CD4-positive, alpha-beta T cell (primary cell): ENCODE data around the gene CCDC154. TPM values are rescaled to one million over a fixed set of nuclear protein-coding genes. Genes with fewer than 3 reads are reported as not detected.

Experiments
- ATAC-seq: fragments of 200-7000 bp; cut with Tn5 transposase; one replicate; pipeline ENCODE4 v1.10.0; 2022; ENCODE audit warnings: mild to moderate bottlenecking; ENCODE audit not compliant: poor library complexity
- CTCF ChIA-PET: fragments of 350-600 bp; sonication (Branson Sonifier 250); formaldehyde crosslinking; loops from one replicate; lab custom pipeline; 2021; ENCODE audit warnings: antibody characterized with exemption, inconsistent platforms; lab: Charles Lee
- POLR2A ChIA-PET: fragments of 350-600 bp; sonication (Branson Sonifier 250); formaldehyde crosslinking; loops from one replicate; lab custom pipeline; 2021; ENCODE audit warnings: antibody characterized with exemption, inconsistent platforms; lab: Charles Lee
- DNase-seq, 14 experiments: peaks; one replicate each; pipeline ENCODE4 v3.0.0-alpha.2; 2013 to 2020; ENCODE audit warnings: mixed read lengths in 2 of 14
- H3K27ac ChIP-seq, 2 donors: one replicate each; pipeline versions ENCODE4 v1.5.1 to v1.7.0; 2013; ENCODE audit warnings: low read length in 2 of 2, low read depth in 1 of 2, mild to moderate bottlenecking in 1 of 2
- H3K27me3 ChIP-seq, 2 experiments: 1 replicate in 1 of 2; 2 replicates in 1 of 2; pipeline versions ENCODE4 v1.6.1 to v1.7.0; 2013; ENCODE audit warnings: low read length in 2 of 2, control low read depth in 1 of 2, mild to moderate bottlenecking in 1 of 2, moderate library complexity in 1 of 2; ENCODE audit not compliant: insufficient read depth in 2 of 2, control insufficient read depth in 1 of 2
- H3K36me3 ChIP-seq: one replicate; pipeline ENCODE4 v1.6.1; 2013; ENCODE audit warnings: low read length, control low read depth; ENCODE audit not compliant: insufficient read depth
- H3K4me1 ChIP-seq: one replicate; pipeline ENCODE4 v1.6.1; 2013; ENCODE audit warnings: low read length, control low read depth; ENCODE audit not compliant: insufficient read depth
- H3K4me3 ChIP-seq: one replicate; pipeline ENCODE4 v1.5.1; 2013; ENCODE audit warnings: mild to moderate bottlenecking, low read length, moderate library complexity
- H3K9me3 ChIP-seq, 2 experiments: 1 replicate in 1 of 2; 2 replicates in 1 of 2; pipeline versions ENCODE4 v1.6.1 to v1.7.0; 2013; ENCODE audit warnings: low read length in 2 of 2, mild to moderate bottlenecking in 2 of 2, control low read depth in 1 of 2, moderate library complexity in 1 of 2; ENCODE audit not compliant: control insufficient read depth in 1 of 2, insufficient read depth in 1 of 2
- H3K27ac Mint-ChIP-seq: one replicate; pipeline ENCODE4 v1.8.0; 2020; ENCODE audit warnings: mixed read lengths
- H3K27me3 Mint-ChIP-seq: one replicate; pipeline ENCODE4 v1.8.0; 2021; ENCODE audit warnings: mixed read lengths
- H3K36me3 Mint-ChIP-seq: one replicate; pipeline ENCODE4 v1.8.0; 2021; ENCODE audit warnings: low read depth, mixed read lengths
- H3K4me1 Mint-ChIP-seq: one replicate; pipeline ENCODE4 v1.8.0; 2021; ENCODE audit warnings: low read depth, mixed read lengths
- H3K4me3 Mint-ChIP-seq: one replicate; pipeline ENCODE4 v1.8.0; 2020; ENCODE audit warnings: mild to moderate bottlenecking, mixed read lengths
- H3K9me3 Mint-ChIP-seq: one replicate; pipeline ENCODE4 v1.8.0; 2020; ENCODE audit warnings: mixed read lengths
- intact Hi-C, 2 experiments: fragments of 100-400 bp; cut with DNase I in 1 of 2; cut with micrococcal nuclease in 1 of 2; formaldehyde crosslinking; loops; one replicate each; pipeline versions ENCODE4 v1.15.1 to v1.9.0; 2023 to 2025; cut with DNase I, micrococcal nuclease
- total RNA-seq, 174 experiments: library from RNA in 2 of 174; stranded (reverse) in 2 of 174; gene quantifications; one replicate each; pipeline ENCODE4 v1.2.3 and lab custom pipeline; 2021 to 2026
- TF ChIP-seq, protein P1 (sequence below): fragments of 200-600 bp; IDR thresholded peaks from one replicate; pipeline ENCODE4 v1.8.0; 2022; ENCODE audit warnings: antibody characterized with exemption, mild to moderate bottlenecking

The CCDC154 gene
- total RNA-seq, 2 experiments from 2014 or later = 2.9 to 3.0 TPM

DNA sequence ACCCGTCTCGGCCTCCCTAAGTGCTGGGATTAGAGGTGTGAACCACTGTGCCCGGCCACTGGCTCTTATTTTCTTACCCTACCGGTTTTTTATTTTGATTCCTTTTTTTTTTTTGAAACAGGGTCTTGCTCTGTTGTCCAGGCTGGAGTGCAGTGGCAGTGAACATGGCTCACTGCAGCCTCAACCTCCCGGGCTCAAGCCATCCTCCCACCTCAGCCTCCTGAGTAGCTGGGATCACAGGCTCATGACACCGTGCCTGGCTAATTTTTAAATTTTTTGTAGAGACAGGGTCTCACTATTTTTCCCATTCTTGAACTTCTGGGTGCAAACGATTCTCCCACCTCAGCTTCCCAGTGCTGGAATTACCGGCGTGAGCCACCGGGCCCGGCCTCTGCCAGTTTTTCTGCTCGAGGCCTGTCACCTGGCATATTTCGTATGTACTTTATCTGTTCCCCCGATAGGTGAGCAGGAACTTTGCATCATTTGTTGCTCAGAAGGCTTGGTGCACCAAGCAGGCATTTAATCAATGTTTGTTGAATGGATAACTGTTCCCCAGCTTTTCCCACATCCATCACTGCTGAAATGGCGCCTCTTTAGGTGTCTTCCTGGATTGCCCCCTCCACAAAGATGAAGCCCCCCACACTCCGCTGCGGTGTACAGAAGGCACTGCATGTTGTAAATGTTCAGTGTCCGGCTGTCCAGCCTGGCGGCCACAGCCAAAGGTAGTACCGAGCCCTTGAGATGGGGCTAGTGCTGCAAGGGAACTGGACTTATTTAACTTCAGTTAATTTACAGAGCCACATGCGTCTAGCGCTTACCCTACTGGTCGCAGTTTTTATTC, 47.9 kb upstream of the CCDC154 start:
- peak overlapping the region; percentile 97 for H3K27ac Mint-ChIP-seq
- peaks cover 27% of the 10 kb centered on the region for H3K4me1 ChIP-seq
- peaks cover 5% of the 10 kb centered on the region for H3K36me3 Mint-ChIP-seq
- DNase-seq = no peak
- peak overlapping the region; percentile 95 for H3K4me3 Mint-ChIP-seq
- H3K27ac ChIP-seq = peak overlapping the region; percentile 84
- ChIA-PET POLR2A (interaction anchor here (0.6 to 2.7 kb wide), 11 partner anchors 16 to 290 kb away, joined by 3 to 27 read pairs (median 3); partner anchors contain the start of genes JPT2, NUBP2, SPSB3 and TMEM204), CTCF (interaction anchor here (0.7 to 1.3 kb wide), 3 partner anchors 36 to 389 kb away, joined by 3 to 4 read pairs (median 3); partner anchors contain the start of gene UQCC4)
- TF ChIP-seq, protein P1, sequence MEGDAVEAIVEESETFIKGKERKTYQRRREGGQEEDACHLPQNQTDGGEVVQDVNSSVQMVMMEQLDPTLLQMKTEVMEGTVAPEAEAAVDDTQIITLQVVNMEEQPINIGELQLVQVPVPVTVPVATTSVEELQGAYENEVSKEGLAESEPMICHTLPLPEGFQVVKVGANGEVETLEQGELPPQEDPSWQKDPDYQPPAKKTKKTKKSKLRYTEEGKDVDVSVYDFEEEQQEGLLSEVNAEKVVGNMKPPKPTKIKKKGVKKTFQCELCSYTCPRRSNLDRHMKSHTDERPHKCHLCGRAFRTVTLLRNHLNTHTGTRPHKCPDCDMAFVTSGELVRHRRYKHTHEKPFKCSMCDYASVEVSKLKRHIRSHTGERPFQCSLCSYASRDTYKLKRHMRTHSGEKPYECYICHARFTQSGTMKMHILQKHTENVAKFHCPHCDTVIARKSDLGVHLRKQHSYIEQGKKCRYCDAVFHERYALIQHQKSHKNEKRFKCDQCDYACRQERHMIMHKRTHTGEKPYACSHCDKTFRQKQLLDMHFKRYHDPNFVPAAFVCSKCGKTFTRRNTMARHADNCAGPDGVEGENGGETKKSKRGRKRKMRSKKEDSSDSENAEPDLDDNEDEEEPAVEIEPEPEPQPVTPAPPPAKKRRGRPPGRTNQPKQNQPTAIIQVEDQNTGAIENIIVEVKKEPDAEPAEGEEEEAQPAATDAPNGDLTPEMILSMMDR = no peak
- no peak for ATAC-seq
- H3K27me3 ChIP-seq = no peaks in the 10 kb centered on the region
- H3K9me3 ChIP-seq = no peaks in the 10 kb centered on the region
- intact Hi-C loops = loop anchor here (2.0 to 5.0 kb wide), 7 partner anchors 18 to 185 kb away; partner anchors contain the start of genes CLCN7 (in 1 of the 2), UBE2I (in 1 of the 2) and UQCC4 (in 1 of the 2)
- no peaks in the 10 kb centered on the region for H3K27me3 Mint-ChIP-seq
- H3K9me3 Mint-ChIP-seq = no peaks in the 10 kb centered on the region
- H3K4me1 Mint-ChIP-seq = peaks cover 10% of the 10 kb centered on the region
- H3K4me3 ChIP-seq = peak overlapping the region; percentile 86
- H3K36me3 ChIP-seq = peaks cover 16% of the 10 kb centered on the region

DNA sequence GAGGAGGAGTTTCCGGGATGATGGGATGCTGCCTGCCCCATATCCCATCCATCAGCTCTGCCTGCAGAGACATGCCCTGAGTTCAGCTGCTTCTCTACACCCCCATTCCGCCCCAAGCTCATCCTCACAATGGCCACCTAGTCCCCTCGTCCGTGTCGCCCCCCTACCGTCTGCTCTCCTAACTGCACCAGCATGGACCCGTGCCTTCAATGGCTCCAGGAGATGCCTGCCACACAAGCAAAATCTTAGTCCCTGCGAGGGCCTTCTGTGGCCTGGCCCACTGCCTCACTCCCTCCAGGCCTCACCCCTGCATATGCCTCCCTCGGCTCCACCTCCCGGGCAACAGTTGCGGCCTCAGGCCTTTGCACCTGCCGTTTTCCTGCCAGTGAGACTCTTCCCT, 47.0 kb upstream of the CCDC154 start:
- H3K27ac ChIP-seq = no peak overlapping the region
- Mint-ChIP-seq H3K9me3 (no peaks in the 10 kb centered on the region), H3K27me3 (no peaks in the 10 kb centered on the region), H3K4me3 (no peak overlapping the region), H3K4me1 (peaks cover 10% of the 10 kb centered on the region), H3K27ac (peak overlapping the region; percentile 62), H3K36me3 (peaks cover 5% of the 10 kb centered on the region)
- no peak overlapping the region for H3K4me3 ChIP-seq
- peaks cover 27% of the 10 kb centered on the region for H3K4me1 ChIP-seq
- TF ChIP-seq, protein P1 = no peak
- intact Hi-C loops = loop anchor here (5.0 kb wide), 4 partner anchors 36 to 184 kb away; partner anchors contain the start of genes UBE2I (in 1 of the 2) and UQCC4 (in 1 of the 2)
- ChIA-PET CTCF (no interaction called here), POLR2A (interaction anchor here (0.7 kb wide), 1 partner anchor 182 kb away, joined by 3 read pairs; the partner anchor contains the start of gene UBE2I)
- no peak for DNase-seq
- H3K9me3 ChIP-seq = peaks cover 0 to 3% of the 10 kb centered on the region in 2 experiments
- no peak for ATAC-seq
- H3K27me3 ChIP-seq = no peaks in the 10 kb centered on the region
- H3K36me3 ChIP-seq = peaks cover 9% of the 10 kb centered on the region

- no peaks in the 10 kb centered on the region for H3K27me3 Mint-ChIP-seq
- ChIA-PET POLR2A (interaction anchor here (0.9 kb wide), 1 partner anchor 69 kb away, joined by 4 read pairs; the partner anchor contains the start of gene UQCC4), CTCF (no interaction called here)
- no peaks in the 10 kb centered on the region for H3K9me3 Mint-ChIP-seq
- no peak overlapping the region for H3K4me3 Mint-ChIP-seq
- Histone ChIP-seq H3K4me1 (peaks cover 17% of the 10 kb centered on the region), H3K36me3 (no peaks in the 10 kb centered on the region), H3K27me3 (no peaks in the 10 kb centered on the region), H3K27ac (no peak overlapping the region), H3K4me3 (no peak overlapping the region), H3K9me3 (peaks cover 0 to 7% of the 10 kb centered on the region in 2 experiments)
- DNase-seq (no peak), ATAC-seq (no peak)
- H3K36me3 Mint-ChIP-seq = peaks cover 5% of the 10 kb centered on the region
- H3K4me1 Mint-ChIP-seq = peaks cover 10% of the 10 kb centered on the region
- intact Hi-C loops = no loop called here
- TF ChIP-seq, protein P1 = no peak
- H3K27ac Mint-ChIP-seq = no peak overlapping the region
Observed at GRCh38 chr16:1489077-1489476, 44.7 kb upstream of the CCDC154 start.
